Glutamatergic neuron (in vitro differentiated cells): Measurements from ENCODE around the gene TLL1. TPM values are rescaled to one million over a fixed set of nuclear protein-coding genes. Genes with fewer than 3 reads are reported as not detected.

ENCODE experiments used
- DNase-seq: peaks from one replicate; pipeline ENCODE4 v3.0.0; 2022
- H3K27ac Mint-ChIP-seq: one replicate; pipeline ENCODE4 v1.8.0; 2020; ENCODE audit warnings: mild to moderate bottlenecking, mixed read lengths, inconsistent platforms; ENCODE audit not compliant: unreplicated experiment
- H3K27me3 Mint-ChIP-seq: one replicate; pipeline ENCODE4 v1.8.0; 2020; ENCODE audit warnings: mild to moderate bottlenecking, moderate library complexity, mixed read lengths, inconsistent platforms; ENCODE audit not compliant: unreplicated experiment
- H3K36me3 Mint-ChIP-seq: one replicate; pipeline ENCODE4 v1.8.0; 2020; ENCODE audit warnings: mild to moderate bottlenecking, mixed read lengths, inconsistent platforms; ENCODE audit not compliant: unreplicated experiment
- H3K4me1 Mint-ChIP-seq: one replicate; pipeline ENCODE4 v1.8.0; 2020; ENCODE audit warnings: mild to moderate bottlenecking, low read depth, mixed read lengths, inconsistent platforms; ENCODE audit not compliant: unreplicated experiment
- H3K4me3 Mint-ChIP-seq: one replicate; pipeline ENCODE4 v1.8.0; 2020; ENCODE audit warnings: mild to moderate bottlenecking, mixed read lengths, inconsistent platforms; ENCODE audit not compliant: unreplicated experiment
- H3K9me3 Mint-ChIP-seq: one replicate; pipeline ENCODE4 v1.8.0; 2020; ENCODE audit warnings: mild to moderate bottlenecking, moderate library complexity, mixed read lengths, inconsistent platforms; ENCODE audit not compliant: unreplicated experiment
- CTCF ChIP-seq: fragments of 200-600 bp; sonication (generic); IDR thresholded peaks from one replicate; pipeline ENCODE4 v1.5.0; 2021; ENCODE audit not compliant: partially characterized antibody, unreplicated experiment
- total RNA-seq: library from RNA; stranded (reverse); fragmentation: NEBNext Ultra II Directional; extraction: Animal tissue kit (Norgen Biotek cat#: 25700); gene quantifications from one replicate; pipeline ENCODE4 v1.2.1, GENCODE V29; 2021; ENCODE audit not compliant: unreplicated experiment

Gene TLL1
- total RNA-seq, 1 donor from 2014 or later = 0.15 TPM

- peaks cover 2% of the 10 kb centered on the region for H3K9me3 Mint-ChIP-seq
- TF ChIP-seq CTCF = no peak
- H3K27me3 Mint-ChIP-seq = no peaks in the 10 kb centered on the region
- H3K27ac Mint-ChIP-seq = no peak overlapping the region
- DNase-seq = no peak
- no peaks in the 10 kb centered on the region for H3K4me1 Mint-ChIP-seq
- H3K36me3 Mint-ChIP-seq = peaks cover 7% of the 10 kb centered on the region
- no peak overlapping the region for H3K4me3 Mint-ChIP-seq
Measured at GRCh38 chr4:165965503-165965902, 92.5 kb downstream of the TLL1 start.

- H3K4me1 Mint-ChIP-seq = no peaks in the 10 kb centered on the region
- H3K27ac Mint-ChIP-seq = no peak overlapping the region
- H3K4me3 Mint-ChIP-seq = no peak overlapping the region
- no peak for DNase-seq
- no peak for TF ChIP-seq CTCF
- no peaks in the 10 kb centered on the region for H3K27me3 Mint-ChIP-seq
- peaks cover 2% of the 10 kb centered on the region for H3K9me3 Mint-ChIP-seq
- peaks cover 7% of the 10 kb centered on the region for H3K36me3 Mint-ChIP-seq
Measured at GRCh38 chr4:165966833-165967232, 93.8 kb downstream of the TLL1 start.

GRCh38 chr4:165967486-165967885 lies 94.4 kb downstream of the TLL1 start:
- H3K27me3 Mint-ChIP-seq = no peaks in the 10 kb centered on the region
- H3K27ac Mint-ChIP-seq = no peak overlapping the region
- no peak for TF ChIP-seq CTCF
- H3K4me1 Mint-ChIP-seq = no peaks in the 10 kb centered on the region
- peaks cover 7% of the 10 kb centered on the region for H3K36me3 Mint-ChIP-seq
- H3K9me3 Mint-ChIP-seq = peaks cover 2% of the 10 kb centered on the region
- no peak overlapping the region for H3K4me3 Mint-ChIP-seq
- DNase-seq = no peak

GRCh38 chr4:165970703-165971420 lies 97.8 kb downstream of the TLL1 start:
- peaks cover 2% of the 10 kb centered on the region for H3K9me3 Mint-ChIP-seq
- TF ChIP-seq CTCF = no peak
- H3K4me1 Mint-ChIP-seq = no peaks in the 10 kb centered on the region
- peaks cover 10% of the 10 kb centered on the region for H3K36me3 Mint-ChIP-seq
- H3K27ac Mint-ChIP-seq = no peak overlapping the region
- DNase-seq = no peak
- no peak overlapping the region for H3K4me3 Mint-ChIP-seq
- no peaks in the 10 kb centered on the region for H3K27me3 Mint-ChIP-seq

GRCh38 chr4:165971446-165971845 lies 98.4 kb downstream of the TLL1 start:
- Mint-ChIP-seq H3K9me3 (no peaks in the 10 kb centered on the region), H3K4me1 (no peaks in the 10 kb centered on the region)

More at GRCh38 chr4:165971446-165971845, 98.4 kb downstream of the TLL1 start:
- Mint-ChIP-seq H3K27ac (no peak overlapping the region), H3K27me3 (no peaks in the 10 kb centered on the region), H3K4me3 (no peak overlapping the region), H3K36me3 (peaks cover 6% of the 10 kb centered on the region)
- no peak for TF ChIP-seq CTCF
- DNase-seq = no peak
